GM19397 (cell line): ENCODE results near the gene DYNC1LI1.
"Not testable (repeated sequence)": the region's sequence is repeated elsewhere in the genome, so short reads cannot be mapped to it uniquely, and the experiment has no call there.

Experiments
- ATAC-seq: cut with Tn5 transposase; IDR thresholded peaks from one replicate; pipeline ENCODE4 v1.9.1; 2021; ENCODE audit warnings: mild to moderate bottlenecking, moderate library complexity; ENCODE audit not compliant: unreplicated experiment

DYNC1LI1 gene

DNA sequence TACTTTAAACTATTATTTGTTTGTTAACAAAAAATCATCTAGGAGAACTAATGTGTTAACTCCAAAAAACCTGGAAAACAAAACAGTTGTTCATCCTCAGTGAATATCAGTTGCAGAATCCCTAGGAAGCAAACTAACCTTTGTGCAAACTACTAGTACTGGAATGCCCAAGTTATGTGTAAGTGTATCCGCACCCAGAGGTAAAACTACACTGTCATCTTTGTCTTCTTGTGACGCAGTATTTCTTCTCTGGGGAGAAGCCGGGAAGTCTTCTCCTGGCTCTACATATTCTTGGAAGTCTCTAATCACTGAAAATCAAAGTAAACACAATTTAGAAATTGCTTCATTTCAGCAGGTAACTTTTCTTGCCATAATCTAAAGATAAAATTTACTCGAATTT is 29.8 kb downstream of the DYNC1LI1 start:
- no peak for ATAC-seq

DNA sequence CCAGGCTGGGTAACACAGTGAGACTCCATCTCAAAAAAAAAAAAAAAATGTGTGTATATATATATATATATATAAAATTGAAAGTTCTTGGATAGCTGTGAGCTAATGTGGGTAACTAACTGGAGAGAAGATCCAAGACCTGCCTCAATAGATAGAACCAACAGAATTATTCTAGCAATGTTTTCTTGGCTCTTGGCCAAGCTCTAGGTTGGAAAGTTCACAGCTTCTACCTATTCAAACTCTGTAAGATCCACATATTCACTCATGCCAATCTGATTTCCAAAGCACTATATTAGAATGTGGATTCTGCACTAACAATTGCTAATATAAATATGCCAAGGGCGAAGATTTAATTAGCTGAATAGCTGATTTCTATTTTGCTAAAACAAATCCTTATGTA is 38.2 kb downstream of the DYNC1LI1 start:
- no peak for ATAC-seq

DNA sequence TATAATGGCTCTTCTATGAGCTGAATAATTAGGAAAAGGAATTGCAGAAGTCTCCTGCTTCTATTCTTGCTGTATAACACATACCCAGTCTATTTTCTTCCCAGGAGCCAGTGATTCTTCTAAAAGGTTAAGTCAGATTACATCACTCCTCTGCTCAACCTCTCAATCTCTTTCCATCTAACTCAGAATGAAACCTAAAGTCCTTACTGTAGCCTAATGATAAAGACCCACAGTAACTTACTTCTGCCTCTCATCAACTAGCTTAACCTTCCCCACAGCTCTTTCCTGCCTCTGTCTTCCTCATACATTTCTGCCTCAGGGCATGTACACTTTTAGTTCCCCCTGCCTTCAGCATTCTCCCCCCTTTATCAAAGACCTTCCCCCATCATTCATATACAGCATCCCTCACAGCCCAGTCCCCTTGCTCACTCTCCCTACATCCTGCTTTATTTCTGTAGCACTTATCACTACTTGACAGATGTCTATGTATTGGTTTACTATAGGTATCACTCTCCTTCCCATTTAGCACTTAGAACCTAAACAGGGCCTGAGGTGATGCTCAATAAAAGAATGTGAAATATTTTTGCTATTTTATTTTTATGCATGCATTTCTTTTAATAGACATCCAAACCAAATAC is 39.5 kb downstream of the DYNC1LI1 start:
- no peak for ATAC-seq

DNA sequence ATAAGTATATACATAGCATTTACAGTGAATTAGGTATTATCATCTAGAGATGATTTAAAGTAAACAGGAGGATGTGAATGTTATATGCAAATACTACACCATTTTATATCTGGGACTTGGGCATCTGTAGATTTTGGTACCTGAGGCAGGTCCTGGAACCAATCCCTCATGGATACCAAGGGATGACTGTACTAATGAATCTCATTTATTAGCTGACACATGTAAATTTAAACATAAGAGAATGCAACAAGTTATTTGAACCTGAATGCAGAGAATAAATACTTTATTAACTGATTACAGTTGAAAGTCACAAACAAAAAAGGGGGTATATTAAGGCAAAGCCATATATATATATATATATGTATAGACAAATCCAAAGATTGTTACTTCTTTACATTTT is 44.9 kb downstream of the DYNC1LI1 start:
- ATAC-seq: no peak

DNA sequence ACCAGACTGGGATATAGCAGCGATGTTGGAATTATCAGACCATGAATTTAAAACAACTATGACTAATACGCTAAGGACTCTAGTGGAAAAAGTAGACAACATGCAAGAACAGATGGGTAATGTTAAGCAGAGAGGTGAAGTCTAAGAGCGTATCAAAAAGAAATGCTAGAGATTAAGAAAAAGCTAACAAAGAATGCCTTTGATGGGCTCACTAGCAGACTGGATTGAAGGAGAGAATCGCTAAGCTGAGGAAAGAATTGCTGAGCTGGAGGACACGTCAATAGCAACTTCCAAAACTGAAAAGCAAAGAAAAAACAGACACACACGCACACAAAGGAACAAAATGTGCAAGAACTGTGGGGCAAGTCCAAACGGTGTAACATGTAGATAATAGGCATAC is 48.0 kb downstream of the DYNC1LI1 start:
- no peak for ATAC-seq

DNA sequence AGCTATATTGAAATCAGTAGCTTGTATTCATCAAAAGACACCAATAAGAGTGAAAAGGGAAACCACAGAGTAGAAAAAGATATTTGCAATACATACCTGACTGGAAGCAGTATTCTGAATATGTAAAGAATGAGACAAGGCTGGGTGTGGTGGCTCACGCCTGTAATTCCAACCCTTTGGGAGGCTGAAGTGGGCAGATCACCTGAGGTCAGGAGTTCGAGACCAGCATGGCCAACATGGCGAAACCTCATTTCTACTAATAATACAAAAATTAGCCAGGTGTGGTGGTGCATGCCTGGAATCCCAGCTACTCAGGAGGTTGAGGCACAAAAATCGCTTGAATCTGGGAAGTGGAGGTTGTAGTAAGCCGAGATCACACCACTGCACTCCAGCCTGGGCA is 51.7 kb downstream of the DYNC1LI1 start:
- ATAC-seq: not testable (repeated sequence)

DNA sequence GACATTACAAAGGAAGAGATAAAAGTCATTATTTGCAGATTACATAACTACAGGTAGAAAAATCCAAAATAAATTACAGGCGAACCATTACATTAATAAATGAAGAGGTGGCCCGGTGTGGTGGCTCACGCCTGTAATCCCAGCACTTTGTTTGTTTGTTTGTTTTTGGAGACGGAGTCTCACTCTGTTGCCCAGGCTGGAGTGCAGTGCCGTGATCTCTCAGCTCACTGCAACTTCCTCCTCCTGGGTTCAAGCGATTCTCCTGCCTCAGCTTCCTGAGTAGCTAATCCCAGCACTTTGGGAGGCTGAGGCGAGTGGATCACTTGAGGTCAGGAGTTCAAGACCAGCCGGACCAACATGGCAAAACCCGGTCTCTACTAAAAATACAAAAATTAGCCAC is 53.9 kb downstream of the DYNC1LI1 start:
- not testable (repeated sequence) for ATAC-seq

DNA sequence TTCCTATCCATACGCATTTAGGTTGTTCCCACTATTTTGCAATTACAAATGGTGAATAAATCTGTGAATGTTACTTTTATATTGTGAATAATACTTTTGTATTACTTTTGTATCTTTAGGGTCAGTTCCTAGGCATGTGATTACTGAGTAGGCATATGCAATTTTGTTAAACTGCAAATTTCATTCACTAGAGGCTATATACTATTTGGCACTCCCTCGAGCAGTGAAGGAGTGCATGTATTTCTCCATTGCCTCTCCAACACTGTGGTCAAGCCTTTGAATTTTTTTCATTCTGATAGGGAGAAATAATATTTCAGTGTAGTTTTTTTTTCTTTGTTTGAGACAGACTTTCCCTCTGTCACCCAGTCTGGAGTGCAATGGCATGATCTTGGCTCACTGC is 59.7 kb downstream of the DYNC1LI1 start:
- no peak for ATAC-seq

DNA sequence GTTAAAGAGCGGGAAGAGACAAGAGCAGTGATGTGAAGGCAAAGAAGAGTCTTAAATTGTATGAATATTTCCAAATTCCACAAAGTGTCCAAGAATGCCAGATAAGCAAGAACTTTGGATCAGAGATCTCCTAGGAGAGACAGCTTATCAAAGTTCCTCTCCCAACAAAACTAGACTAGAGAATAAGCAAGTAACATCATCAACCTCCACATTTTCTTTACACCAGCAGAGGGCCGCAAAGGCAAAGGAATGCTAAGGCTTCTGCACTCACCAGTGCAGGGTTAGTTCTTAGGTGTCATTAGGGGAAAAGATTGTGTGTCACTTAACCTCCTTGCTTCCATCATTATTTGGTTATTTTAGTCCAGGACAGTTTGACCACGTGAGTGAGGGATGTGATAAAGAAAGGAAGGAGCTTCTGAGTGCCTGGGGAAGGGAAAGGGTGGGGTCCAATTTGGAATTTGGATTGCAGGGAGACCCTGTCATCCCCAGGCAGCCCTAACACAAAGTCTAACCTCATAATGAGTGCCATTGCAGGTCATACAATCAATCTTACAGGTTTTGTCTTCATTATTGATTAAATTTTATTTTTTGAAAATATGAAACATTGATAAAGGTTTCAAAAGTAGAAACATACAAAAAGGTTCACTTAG is 60.5 kb downstream of the DYNC1LI1 start:
- peak; percentile 64 for ATAC-seq

DNA sequence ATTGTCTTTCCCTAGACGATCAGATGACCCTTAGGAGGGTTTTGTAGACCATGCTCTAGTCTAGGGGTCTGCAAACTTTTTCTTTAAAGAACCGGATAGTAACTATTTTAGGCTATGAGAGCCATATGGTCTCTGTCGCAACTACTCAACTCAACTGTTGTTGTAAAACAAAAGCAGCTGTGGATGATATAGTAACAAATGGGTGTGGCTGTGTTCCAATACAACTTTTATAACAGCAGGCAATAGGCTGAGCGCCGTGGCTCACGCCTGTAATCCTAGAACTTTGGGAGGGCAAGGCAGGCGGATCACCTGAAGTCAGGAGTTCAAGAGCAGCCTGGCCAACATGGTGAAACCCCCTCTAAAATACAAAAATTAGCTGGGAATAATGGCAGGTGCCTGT is 61.9 kb downstream of the DYNC1LI1 start:
- ATAC-seq: no peak

DNA sequence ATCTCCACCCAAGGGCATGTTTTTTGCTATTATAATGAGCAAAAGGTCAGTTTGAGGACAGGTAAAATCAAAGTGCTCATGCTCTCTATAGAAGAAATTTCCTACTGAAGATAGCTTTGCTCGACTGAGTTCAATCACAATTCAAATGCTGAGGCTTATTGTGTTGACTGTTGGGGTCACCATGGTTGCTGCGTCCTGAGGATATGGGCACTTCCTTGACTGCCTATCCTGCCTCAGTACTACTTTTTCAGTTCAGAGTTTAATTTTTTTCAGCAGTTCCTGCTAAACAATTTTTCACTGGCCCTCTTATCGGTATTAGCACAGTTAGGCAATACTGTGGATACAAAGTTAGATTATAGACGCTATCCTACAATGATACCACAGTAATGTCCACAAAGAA is 64.2 kb downstream of the DYNC1LI1 start:
- ATAC-seq: no peak

DNA sequence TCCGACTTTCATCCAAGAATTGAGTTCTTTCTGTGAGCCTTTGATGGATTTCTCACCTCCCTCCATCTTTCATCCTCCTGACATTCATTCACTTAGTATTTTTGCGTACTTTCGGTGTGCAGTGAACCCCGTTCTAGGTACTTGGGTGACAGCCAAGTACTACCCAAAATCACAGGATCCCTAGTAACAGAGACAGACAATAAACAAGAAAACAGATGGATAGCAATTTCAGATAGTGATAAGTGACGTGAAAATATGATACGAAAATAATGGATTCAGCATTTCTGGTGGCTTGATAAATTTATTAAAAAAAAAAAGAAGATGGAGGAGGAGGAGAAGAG is 67.7 kb downstream of the DYNC1LI1 start:
- ATAC-seq: no peak

DNA sequence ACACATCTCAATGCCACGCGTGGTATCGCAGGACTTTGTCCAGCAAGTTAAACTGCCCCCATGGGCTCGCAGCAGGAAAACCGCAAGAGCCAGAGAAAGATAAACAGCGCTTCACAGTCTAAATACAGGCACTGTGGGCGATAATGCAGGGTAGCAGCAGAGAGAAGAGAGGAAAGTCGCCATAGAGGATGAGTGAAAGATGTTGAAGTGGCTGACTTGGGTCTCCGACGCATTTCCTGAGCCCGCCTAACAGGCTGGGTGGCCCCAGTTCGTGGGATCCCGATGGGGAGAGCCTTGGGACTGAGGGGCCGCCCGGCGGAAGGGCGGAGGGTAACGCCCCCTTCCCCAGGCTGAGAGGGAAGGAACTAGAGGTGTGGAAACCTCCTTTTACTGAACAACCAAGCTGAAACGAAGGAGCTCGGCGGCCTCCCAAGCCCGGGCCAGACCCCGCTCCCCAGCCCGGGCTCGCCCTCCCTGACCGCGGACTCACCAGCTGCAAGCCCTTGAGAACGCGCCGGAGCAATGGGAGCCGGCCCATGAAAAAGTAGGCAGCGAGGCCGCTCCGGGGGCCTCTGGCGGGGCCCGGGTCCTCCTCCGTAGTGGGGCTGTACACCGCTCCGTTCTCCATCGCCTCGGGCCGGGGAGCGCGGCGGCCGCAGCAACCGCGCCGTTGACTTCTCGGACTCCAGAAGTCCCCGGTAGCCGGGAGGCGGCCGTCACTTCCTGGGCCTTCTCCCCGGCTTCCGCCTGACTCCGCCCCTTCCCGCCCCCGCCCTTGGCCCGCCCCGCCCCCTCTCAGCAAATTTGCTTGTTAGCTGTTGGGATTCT is 68.3 kb downstream of the DYNC1LI1 start, which contains the start of gene CMTM6:
TSS of gene CMTM6 (minus strand) at position 735 of the 828 bp plus-strand sequence. CDS start at position 628, 107 bp downstream.
- ATAC-seq: peak; percentile 91

DNA sequence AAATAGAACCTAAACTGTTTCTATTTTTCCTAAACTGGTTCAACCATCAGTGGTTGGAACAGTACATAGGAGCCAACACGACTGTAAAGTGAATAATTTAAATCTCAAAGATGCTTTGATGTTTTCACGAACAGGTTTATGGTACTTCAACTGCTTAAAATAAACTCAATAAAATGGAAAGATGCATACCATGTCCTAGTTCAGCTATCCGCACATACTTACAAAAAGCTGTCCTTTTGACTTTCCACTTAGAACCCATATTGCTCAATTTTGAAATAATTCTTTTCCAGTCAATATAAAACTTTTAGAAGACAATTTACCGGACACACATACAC is 68.9 kb downstream of the DYNC1LI1 start:
- no peak for ATAC-seq

DNA sequence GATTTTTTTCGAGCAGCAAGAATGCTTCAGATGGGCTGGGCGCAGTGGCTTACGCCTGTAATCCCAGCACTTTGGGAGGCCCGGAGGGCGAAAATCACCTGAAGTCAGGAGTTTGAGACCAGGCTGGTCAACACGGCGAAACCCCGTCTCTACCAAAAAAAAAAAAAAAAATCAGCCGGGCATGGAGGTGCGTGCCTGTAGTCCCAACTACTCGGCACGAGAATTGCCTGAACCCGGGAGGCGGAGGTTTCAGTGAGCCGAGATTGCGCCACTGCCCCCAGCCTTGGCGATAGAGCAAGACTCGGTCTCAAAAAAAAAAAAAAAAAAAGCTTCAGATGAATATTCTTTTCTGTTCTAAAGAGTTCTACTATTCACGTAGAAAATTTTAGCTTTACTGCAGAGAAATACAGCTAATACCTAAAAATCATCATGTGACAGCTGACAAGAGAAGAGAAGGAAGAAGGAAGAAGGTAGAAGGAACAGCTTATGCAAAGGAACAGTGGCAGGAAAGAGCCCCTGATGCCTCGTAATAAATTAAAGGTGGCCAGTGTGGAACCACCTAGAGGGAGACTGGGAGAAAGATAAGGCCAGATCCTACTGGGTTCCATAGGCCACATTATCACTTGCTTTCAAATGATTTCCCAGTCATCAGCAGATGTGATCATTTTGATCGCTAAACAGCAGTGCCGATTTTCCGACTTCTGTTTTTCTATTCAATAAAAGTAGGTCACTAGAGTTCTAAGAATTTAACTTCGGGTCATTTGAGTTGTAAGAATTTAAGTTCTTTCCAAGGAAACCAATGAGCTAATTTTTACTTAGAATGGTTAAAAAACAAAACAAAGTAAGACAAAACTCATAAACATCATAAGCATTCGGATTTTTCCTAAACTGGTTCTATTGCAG is 69.5 kb downstream of the DYNC1LI1 start:
- no peak for ATAC-seq

DNA sequence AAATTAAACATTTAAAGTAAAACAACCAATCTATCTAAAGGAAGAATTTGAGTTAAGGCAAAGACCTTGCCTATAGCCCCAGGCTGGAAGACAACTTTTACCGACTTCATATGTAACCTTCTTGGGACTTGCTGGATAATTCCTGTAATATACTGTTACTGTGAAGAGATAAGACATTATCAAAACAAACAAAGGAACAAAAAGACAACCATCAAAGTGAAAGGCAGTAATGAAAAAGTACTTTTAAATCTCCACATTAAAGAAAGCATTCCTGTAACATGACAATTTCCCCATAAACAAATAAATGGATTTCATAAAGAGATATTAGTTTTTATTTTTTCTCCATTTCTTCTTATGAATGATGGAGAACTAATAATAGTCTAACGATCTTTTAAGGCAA is 70.4 kb downstream of the DYNC1LI1 start:
- ATAC-seq: no peak

DNA sequence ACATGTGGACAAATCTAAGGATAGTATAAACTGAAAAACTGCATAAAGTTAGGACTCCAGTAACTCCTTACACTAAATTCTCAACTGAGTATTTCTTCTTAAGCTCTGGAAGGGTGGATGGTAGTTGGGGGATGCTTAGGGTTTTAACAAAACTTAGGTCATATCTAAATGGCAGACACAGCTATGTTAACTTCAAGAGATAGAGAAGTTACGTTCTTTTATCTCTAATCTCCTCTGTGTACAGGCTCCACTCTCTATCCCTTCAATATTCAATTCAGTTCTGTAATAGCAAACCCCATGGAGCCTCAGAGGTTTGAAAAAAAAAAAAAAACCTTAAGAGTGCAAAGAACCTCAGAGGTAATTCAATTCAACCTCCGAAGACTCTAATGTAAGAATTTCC is 71.1 kb downstream of the DYNC1LI1 start:
- no peak for ATAC-seq

DNA sequence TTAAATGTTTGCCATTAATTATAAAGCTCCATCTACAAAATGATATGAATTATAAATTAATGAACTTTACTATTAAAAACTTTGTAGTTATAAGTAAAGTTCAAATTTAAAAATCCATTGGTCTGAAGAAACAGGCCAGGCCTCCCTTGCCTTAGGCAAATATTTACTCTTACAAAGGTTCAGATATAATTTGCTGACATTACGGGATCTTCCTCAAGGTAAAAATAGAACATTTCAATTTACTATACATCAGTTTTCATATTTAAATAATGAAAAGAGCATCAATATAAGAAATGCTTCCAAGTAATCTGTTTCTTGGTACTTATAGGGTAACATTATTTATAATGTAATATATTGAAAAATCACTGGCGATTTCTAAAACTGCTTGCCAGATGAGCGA is 71.7 kb downstream of the DYNC1LI1 start:
- ATAC-seq: no peak

DNA sequence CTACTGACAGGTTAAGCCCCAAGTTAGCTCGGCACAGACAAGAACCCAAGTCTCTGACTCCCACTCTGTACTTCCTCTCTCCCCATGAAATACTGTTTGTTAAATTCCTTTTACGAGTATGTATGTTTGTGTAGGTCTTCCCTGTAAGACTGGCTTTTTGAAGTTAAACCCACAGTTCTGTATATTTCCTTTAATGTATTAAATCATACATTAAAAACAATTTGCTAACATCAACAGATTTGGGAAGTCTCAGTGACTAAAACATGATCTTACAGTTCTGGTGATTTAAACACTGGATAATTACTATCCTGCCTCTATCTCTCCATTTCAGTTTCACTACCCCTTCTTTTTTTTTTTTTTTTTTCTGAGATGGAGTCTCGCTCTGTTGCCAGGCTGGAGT is 72.4 kb downstream of the DYNC1LI1 start:
- no peak for ATAC-seq

DNA sequence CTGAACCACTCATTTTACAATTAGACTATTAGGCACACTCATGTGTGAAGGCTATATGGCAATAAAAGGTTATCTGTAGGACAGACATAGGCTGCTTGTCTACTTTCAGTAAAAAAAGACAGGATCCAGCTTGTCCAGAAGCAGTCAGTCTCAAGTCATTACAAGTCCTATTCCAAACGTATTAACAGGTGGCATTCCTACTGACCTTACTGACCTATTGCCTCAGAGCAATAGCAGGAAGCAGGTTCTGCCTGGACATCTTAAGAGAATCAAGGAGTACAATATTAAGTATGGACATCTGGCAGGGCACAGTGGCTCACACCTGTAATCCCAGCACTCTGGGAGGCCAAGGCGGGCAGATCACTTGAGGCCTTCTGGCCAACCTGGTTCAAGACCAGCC is 75.0 kb downstream of the DYNC1LI1 start:
- ATAC-seq: no peak

DNA sequence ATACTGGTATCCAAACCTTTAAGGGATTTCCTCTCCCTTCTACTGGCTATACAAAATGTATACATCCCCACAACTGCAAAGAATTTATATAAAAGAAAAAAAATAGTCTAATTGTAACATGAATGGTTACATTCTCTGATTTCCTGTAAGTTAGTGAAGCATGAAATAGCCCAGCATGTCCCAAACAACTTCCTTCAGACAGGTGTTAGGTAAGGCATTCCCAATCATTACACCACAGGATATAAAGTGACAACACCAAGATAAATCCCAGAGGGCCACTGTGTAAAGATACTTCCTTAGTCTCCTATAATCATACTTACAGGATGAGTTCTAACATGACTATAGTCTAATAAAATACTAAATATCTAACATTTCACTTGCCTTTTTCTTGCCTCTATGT is 75.6 kb downstream of the DYNC1LI1 start:
- ATAC-seq: no peak
